GM12878 (cell line): Measurements from ENCODE around the gene GFI1. TPM values are rescaled to one million over a fixed set of nuclear protein-coding genes. Genes with fewer than 3 reads are reported as not detected.

Experiments used
- ATAC-seq: fragments of 200-7000 bp; cut with Tn5 transposase; 3 replicates; pipeline ENCODE4 v1.9.1; 2020; ENCODE audit warnings: mild to moderate bottlenecking, moderate library complexity
- BruUV-seq: library from RNA; stranded (reverse); fragments of 400-500 nt; replicated peaks from 2 replicates; lab custom pipeline; 2021; lab: Mats Ljungman, UMichigan
- CTCF ChIA-PET: fragments of 300-600 bp; sonication (Branson Sonifier 250); formaldehyde crosslinking; extraction: SDS; loops from one replicate; lab custom pipeline; 2021; ENCODE audit warnings: inconsistent platforms; lab: Yijun Ruan, JAX
- POLR2A ChIA-PET: fragments of 350-600 bp; formaldehyde crosslinking; extraction: SDS; loops from one replicate; lab custom pipeline; 2021; ENCODE audit warnings: inconsistent platforms; lab: Charles Lee
- RAD21 ChIA-PET: fragments of 300-600 bp; sonication (Branson Sonifier 250); formaldehyde crosslinking; loops from one replicate; lab custom pipeline; 2023; ENCODE audit warnings: antibody characterized with exemption; ENCODE audit not compliant: unreplicated experiment; lab: Charles Lee
- SMC1A ChIA-PET: fragments of 300-600 bp; sonication (Branson Sonifier 250); formaldehyde crosslinking; loops from one replicate; lab custom pipeline; 2023; ENCODE audit not compliant: unreplicated experiment, uncharacterized antibody; lab: Charles Lee
- DNase-seq: peaks from one replicate; pipeline ENCODE4 v3.0.0-alpha.2; 2011; ENCODE audit warnings: low read depth, low spot score
- FAIRE-seq: peaks from 3 replicates; lab custom pipeline; 2011; peaks lifted over from hg19 to GRCh38; lab: Jason Lieb, UNC
- H2AFZ ChIP-seq: 2 replicates; pipeline ENCODE4 v1.6.0; 2011; ENCODE audit warnings: low read depth, low read length, control low read depth; ENCODE audit not compliant: control insufficient read depth
- H3K27ac ChIP-seq: 2 replicates; pipeline ENCODE4 v1.5.1; 2011; ENCODE audit warnings: control low read depth; ENCODE audit not compliant: control insufficient read depth, insufficient read depth
- H3K27me3 ChIP-seq, 2 experiments: replicated peaks in 1 of 2; 2 replicates each; pipeline versions ENCODE4 v1.6.0 to v1.6.1; 2011; ENCODE audit warnings: low read length in 1 of 2; ENCODE audit not compliant: control insufficient read depth in 2 of 2, insufficient read depth in 2 of 2
- H3K36me3 ChIP-seq, 2 experiments: 2 replicates each; pipeline ENCODE4 v1.5.1; 2011; ENCODE audit warnings: low read length in 1 of 2; ENCODE audit not compliant: control insufficient read depth in 2 of 2, insufficient read depth in 2 of 2
- H3K4me1 ChIP-seq: 2 replicates; pipeline ENCODE4 v1.6.1; 2011; ENCODE audit warnings: mild to moderate bottlenecking, low read length, moderate library complexity, mixed read lengths; ENCODE audit not compliant: control insufficient read depth, insufficient read depth
- H3K4me2 ChIP-seq: 2 replicates; pipeline ENCODE4 v1.6.0; 2011; ENCODE audit warnings: control low read depth; ENCODE audit not compliant: control insufficient read depth, insufficient read depth
- H3K4me3 ChIP-seq: fragments of 200-600 bp; sonication (generic); 2 replicates; pipeline ENCODE4 v1.5.1; 2016
- H3K79me2 ChIP-seq: 2 replicates; pipeline ENCODE4 v1.6.0; 2011; ENCODE audit warnings: low read length; ENCODE audit not compliant: control insufficient read depth, insufficient read depth
- H3K9ac ChIP-seq: 2 replicates; pipeline ENCODE4 v1.8.0; 2011; ENCODE audit warnings: low read length, control low read depth, mixed read lengths; ENCODE audit not compliant: control insufficient read depth, insufficient read depth
- H3K9me3 ChIP-seq: replicated peaks from 3 replicates; pipeline ENCODE4 v1.5.1; 2011; ENCODE audit warnings: mild to moderate bottlenecking, low read length; ENCODE audit not compliant: control insufficient read depth, insufficient read depth
- H4K20me1 ChIP-seq: 2 replicates; pipeline ENCODE4 v1.6.0; 2011; ENCODE audit not compliant: control insufficient read depth, insufficient read depth
- BCL11A ChIP-seq: IDR thresholded peaks from 2 replicates; pipeline ENCODE4 v1.6.1; 2011; ENCODE audit warnings: low read depth, low read length
- CBFB ChIP-seq: IDR thresholded peaks from 2 replicates; pipeline ENCODE4 v1.6.1; 2016; ENCODE audit warnings: antibody characterized with exemption, low read depth
- IRF4 ChIP-seq: IDR thresholded peaks from 2 replicates; pipeline ENCODE4 v1.6.1; 2011; ENCODE audit warnings: low read depth, low read length
- JUNB ChIP-seq: IDR thresholded peaks from 2 replicates; pipeline ENCODE4 v1.6.1; 2016; ENCODE audit warnings: antibody characterized with exemption, mild to moderate bottlenecking
- MTA2 ChIP-seq: fragments of 450-650 bp; IDR thresholded peaks from 2 replicates; pipeline ENCODE4 v1.6.1; 2016; ENCODE audit warnings: low read depth, mild to moderate bottlenecking, moderate library complexity
- RB1 ChIP-seq: fragments of 450-650 bp; formaldehyde crosslinking; IDR thresholded peaks from 2 replicates; pipeline ENCODE4 v1.6.1; 2017; ENCODE audit warnings: mild to moderate bottlenecking, borderline replicate concordance
- RFX5 ChIP-seq: IDR thresholded peaks from 2 replicates; pipeline ENCODE4 v1.6.1; 2011; ENCODE audit warnings: low read depth, low read length, improper control_type of control experiment
- STAT3 ChIP-seq: IDR thresholded peaks from 2 replicates; pipeline ENCODE4 v1.6.1; 2011; ENCODE audit warnings: low read depth, low read length, improper control_type of control experiment
- YY1 ChIP-seq: IDR thresholded peaks from 2 replicates; pipeline ENCODE4 v1.6.1; 2011; ENCODE audit warnings: low read depth, mild to moderate bottlenecking, low read length
- ZNF217 ChIP-seq: fragments of 450-650 bp; IDR thresholded peaks from 2 replicates; pipeline ENCODE4 v1.6.1; 2017; ENCODE audit warnings: antibody characterized with exemption, mild to moderate bottlenecking
- WGBS: methylation state at CpG from one replicate; pipeline ENCODE4 v1.1.6; 2016; ENCODE audit warnings: low lambda C conversion rate; ENCODE audit not compliant: insufficient replicate concordance, insufficient coverage; ENCODE audit errors: missing lambda C conversion rate; 5-methylcytosine and 5-hydroxymethylcytosine counted together
- in situ Hi-C: fragments of 300-500 bp; cut with MboI; formaldehyde crosslinking; loops from 9 replicates; pipeline ENCODE4 v1.14.3; 2018; ENCODE audit warnings: mixed read lengths
- intact Hi-C: fragments of 100-400 bp; cut with micrococcal nuclease; formaldehyde crosslinking; loops from one replicate; pipeline ENCODE4 v1.14.2; 2022; ENCODE audit not compliant: unreplicated experiment
- polyA plus RNA-seq, 11 experiments: library from polyadenylated mRNA; depleted of rRNA in 4 of 11; unstranded in 6 of 11; stranded (reverse) in 5 of 11; fragments of >200 nt; fragmentation: Nextera tagmentation in 4 of 11; fragmentation: Illumina TruSeq in 1 of 11; extraction: Ambion mirVana in 4 of 11; extraction: Trizol in 1 of 11; gene quantifications; 1 replicate in 1 of 11; 2 replicates in 10 of 11; pipeline versions ENCODE4 v1.2.1 to v1.2.3, GENCODE V29; 2011 to 2016; ENCODE audit warnings: inconsistent platforms in 2 of 11, missing spikeins in 2 of 11, low read depth in 1 of 11
- total RNA-seq, 4 experiments: library from RNA; depleted of rRNA in 3 of 4; stranded (reverse); fragments of >200 nt in 3 of 4; fragmentation: Illumina TruSeq in 1 of 4; extraction: Trizol in 1 of 4; gene quantifications; 2 replicates each; pipeline versions ENCODE4 v1.2.1 to v1.2.3, GENCODE V29; 2013 to 2021
- TF ChIP-seq, protein P1 (sequence below): IDR thresholded peaks from 2 replicates; pipeline ENCODE4 v1.6.1; 2012; ENCODE audit warnings: low read length, inconsistent platforms

The GFI1 gene
- total and polyA plus RNA-seq, 10 of the 15 experiments (the other 5 are each of a cell fraction or from before 2014, with no cell fraction given) = 1.8 to 18.3 (median 7.4) TPM

DNA sequence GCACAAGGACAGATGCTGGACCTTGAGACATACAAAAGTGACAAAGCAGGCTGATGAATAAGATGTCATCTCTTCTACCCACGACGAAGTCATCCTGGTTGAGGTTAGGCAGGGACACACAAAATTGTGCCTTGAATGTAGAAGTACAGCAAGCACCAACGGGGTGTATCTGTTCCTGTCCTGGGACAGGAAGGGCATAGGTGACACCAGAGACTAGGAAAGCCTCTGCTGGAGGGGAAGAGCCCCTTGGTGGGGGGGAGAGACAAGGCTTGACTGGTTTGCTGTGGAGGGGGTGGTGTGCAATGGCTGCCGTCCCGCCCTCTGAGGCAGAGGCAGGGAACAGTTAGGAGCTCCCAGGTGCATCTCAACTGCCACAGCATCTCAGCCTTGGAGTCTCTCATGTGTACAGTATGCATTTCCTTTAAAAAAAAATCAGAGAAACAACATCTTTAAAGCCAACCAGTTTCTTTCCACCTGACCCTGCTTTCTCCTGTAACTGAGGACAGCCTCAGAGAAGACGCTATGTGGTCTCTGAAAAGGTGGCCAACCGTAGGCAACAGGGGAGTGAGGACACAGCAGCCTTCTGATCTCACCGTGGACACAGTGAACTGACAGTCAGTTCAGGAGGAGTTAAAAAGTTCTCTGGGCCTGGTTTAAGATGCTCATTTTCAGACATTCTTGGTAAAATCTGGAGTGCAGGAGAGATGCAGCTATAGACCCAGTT lies 17.7 kb upstream of the GFI1 start:
- H3K36me3 ChIP-seq = no peaks in the 10 kb centered on the region
- intact Hi-C loops (no loop called here), in situ Hi-C loops (no loop called here)
- ChIA-PET CTCF (interaction anchor here (0.9 to 1.6 kb wide), 4 partner anchors 15 to 83 kb away, joined by 3 read pairs; partner anchors contain the start of gene GFI1), RAD21 (interaction anchor here (1.5 to 1.6 kb wide), 3 partner anchors 16 to 32 kb away, joined by 3 to 8 read pairs (median 5); no protein-coding TSS in a partner anchor), SMC1A (interaction anchor here (0.9 to 2.8 kb wide), 11 partner anchors 11 to 194 kb away, joined by 3 to 14 read pairs (median 5); partner anchors contain the start of gene GFI1), POLR2A (interaction anchor here (1.4 to 2.1 kb wide), 3 partner anchors 15 to 21 kb away, joined by 4 to 18 read pairs (median 5); partner anchors contain the start of gene GFI1)
- no peak overlapping the region for H3K27ac ChIP-seq
- H4K20me1 ChIP-seq = no peaks in the 10 kb centered on the region
- H3K79me2 ChIP-seq = no peaks in the 10 kb centered on the region
- TF ChIP-seq YY1 (peak; percentile 73), BCL11A (no peak), MTA2 (no peak)
- FAIRE-seq = no peak
- peak overlapping the region; percentile 44 for H3K4me2 ChIP-seq
- 27% methylated on average over 8 of the region's 8 CpGs for WGBS
- H2AFZ ChIP-seq = peak overlapping the region; percentile 68
- ATAC-seq = peak; percentile 30
- no peak overlapping the region; the same call in 1 of the 2 replicates for H3K9ac ChIP-seq
- H3K4me3 ChIP-seq = no peak overlapping the region
- no TSS peak for BruUV-seq
- no peaks in the 10 kb centered on the region for H3K9me3 ChIP-seq
- no peak for DNase-seq
- H3K4me1 ChIP-seq = peaks cover 31% of the 10 kb centered on the region
- H3K27me3 ChIP-seq = no peaks in the 10 kb centered on the region

DNA sequence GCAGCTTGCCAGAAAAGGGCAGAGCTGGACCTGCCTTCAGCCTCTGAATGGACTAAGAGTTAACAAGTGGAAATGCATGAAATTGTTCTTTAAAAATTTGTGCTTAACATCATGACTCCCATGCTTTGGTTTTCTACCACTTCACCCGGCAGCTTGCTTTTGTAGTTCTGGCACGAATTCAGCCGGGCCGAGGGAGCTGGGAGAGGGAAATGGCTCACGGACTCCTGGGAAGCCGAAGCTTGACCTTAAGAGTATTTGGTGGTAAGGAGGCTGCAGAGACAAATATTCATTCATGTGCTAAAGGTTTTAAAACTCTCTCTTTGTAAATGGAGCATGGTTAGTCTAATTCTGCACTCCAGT lies 17.2 kb upstream of the GFI1 start:
- H3K4me3 ChIP-seq = no peak overlapping the region
- peaks cover 31% of the 10 kb centered on the region for H3K4me1 ChIP-seq
- ChIA-PET RAD21 (interaction anchor here (0.9 to 1.5 kb wide), 5 partner anchors 18 to 193 kb away, joined by 3 to 8 read pairs (median 3); no protein-coding TSS in a partner anchor), CTCF (interaction anchor here (0.9 to 1.6 kb wide), 4 partner anchors 14 to 83 kb away, joined by 3 read pairs; no protein-coding TSS in a partner anchor), POLR2A (interaction anchor here (1.4 to 2.1 kb wide), 3 partner anchors 15 to 20 kb away, joined by 4 to 18 read pairs (median 5); partner anchors contain the start of gene GFI1), SMC1A (interaction anchor here (0.9 to 2.8 kb wide), 10 partner anchors 10 to 194 kb away, joined by 3 to 14 read pairs (median 6); partner anchors contain the start of gene GFI1)
- in situ Hi-C loops (no loop called here), intact Hi-C loops (loop anchor here (2.0 kb wide), 2 partner anchors 17 to 33 kb away; partner anchors contain the start of gene GFI1)
- no peaks in the 10 kb centered on the region for H3K27me3 ChIP-seq
- peak overlapping the region; percentile 78 for H3K4me2 ChIP-seq
- no peaks in the 10 kb centered on the region for H4K20me1 ChIP-seq
- 97% methylated on average over 6 of the region's 6 CpGs for WGBS
- no peak overlapping the region for H3K9ac ChIP-seq
- 0 out of 2 replicates have a peak overlapping the region, but pooled peaks have one; percentile 4 for H3K27ac ChIP-seq
- no peaks in the 10 kb centered on the region for H3K36me3 ChIP-seq
- FAIRE-seq = no peak
- no TSS peak for BruUV-seq
- TF ChIP-seq, protein P1, sequence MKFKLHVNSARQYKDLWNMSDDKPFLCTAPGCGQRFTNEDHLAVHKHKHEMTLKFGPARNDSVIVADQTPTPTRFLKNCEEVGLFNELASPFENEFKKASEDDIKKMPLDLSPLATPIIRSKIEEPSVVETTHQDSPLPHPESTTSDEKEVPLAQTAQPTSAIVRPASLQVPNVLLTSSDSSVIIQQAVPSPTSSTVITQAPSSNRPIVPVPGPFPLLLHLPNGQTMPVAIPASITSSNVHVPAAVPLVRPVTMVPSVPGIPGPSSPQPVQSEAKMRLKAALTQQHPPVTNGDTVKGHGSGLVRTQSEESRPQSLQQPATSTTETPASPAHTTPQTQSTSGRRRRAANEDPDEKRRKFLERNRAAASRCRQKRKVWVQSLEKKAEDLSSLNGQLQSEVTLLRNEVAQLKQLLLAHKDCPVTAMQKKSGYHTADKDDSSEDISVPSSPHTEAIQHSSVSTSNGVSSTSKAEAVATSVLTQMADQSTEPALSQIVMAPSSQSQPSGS = no peak
- no peak for TF ChIP-seq RB1
- TF ChIP-seq JUNB = no peak
- TF ChIP-seq IRF4 = no peak
- no peak for TF ChIP-seq BCL11A
- no peak for TF ChIP-seq CBFB
- no peak for TF ChIP-seq RFX5
- TF ChIP-seq STAT3 = no peak
- no peak for TF ChIP-seq ZNF217
- DNase-seq = no peak
- ATAC-seq = no peak
- H3K9me3 ChIP-seq = no peaks in the 10 kb centered on the region
- H2AFZ ChIP-seq = peak overlapping the region; percentile 68; the same call in 1 of the 2 replicates
- no peaks in the 10 kb centered on the region for H3K79me2 ChIP-seq
